SK-MEL-5 (cell line): ENCODE measurements around the gene GTF3C1. TPM values are rescaled to one million over a fixed set of nuclear protein-coding genes. Genes with fewer than 3 reads are reported as not detected.
A peak's percentile ranks its signal among the peaks of the same experiment; 100 is the strongest.
"Not testable (repeated sequence)": the region's sequence is repeated elsewhere in the genome, so short reads cannot be mapped to it uniquely, and the experiment has no call there.

ENCODE experiments used
- DNase-seq: peaks from one replicate; pipeline ENCODE4 v3.0.0-alpha.2; 2016; ENCODE audit warnings: low read depth, low spot score
- in situ Hi-C: cut with HindIII; loops from 2 replicates; pipeline ENCODE4 v1.10.0; 2016; ENCODE audit warnings: low sequenced_read_pairs, high pct_unique_total_duplicates, low pct_unique_long_range_greater_than_20kb
- total RNA-seq: library from RNA; depleted of rRNA; stranded (reverse); fragments of >200 nt; shearing (Covaris generic); gene quantifications from 2 replicates; pipeline ENCODE4 v1.2.3, GENCODE V29; 2014

GTF3C1 gene
- total RNA-seq, 1 experiment from 2014 or later: 33.9 TPM

DNA sequence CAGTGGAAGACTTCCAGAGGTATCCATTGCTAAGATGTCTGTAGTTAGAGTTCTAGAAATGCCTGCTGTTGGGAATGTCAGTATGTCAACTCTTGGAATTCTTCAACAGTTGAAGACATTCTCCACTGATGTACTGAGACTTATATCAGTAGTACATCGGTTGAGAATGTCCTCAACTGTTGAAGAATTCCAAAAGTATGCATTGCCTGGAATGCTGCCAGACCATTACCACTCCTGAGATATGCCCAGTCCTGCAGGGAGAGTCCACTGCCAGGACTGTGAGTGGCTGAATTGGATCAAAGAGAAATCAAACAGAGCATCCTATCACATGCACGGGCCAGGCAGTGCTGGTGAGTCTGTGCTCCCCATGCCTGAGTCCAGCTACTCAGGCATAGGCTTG is 105.7 kb downstream of the GTF3C1 start:
- in situ Hi-C loops: no loop called here
- DNase-seq: no peak

DNA sequence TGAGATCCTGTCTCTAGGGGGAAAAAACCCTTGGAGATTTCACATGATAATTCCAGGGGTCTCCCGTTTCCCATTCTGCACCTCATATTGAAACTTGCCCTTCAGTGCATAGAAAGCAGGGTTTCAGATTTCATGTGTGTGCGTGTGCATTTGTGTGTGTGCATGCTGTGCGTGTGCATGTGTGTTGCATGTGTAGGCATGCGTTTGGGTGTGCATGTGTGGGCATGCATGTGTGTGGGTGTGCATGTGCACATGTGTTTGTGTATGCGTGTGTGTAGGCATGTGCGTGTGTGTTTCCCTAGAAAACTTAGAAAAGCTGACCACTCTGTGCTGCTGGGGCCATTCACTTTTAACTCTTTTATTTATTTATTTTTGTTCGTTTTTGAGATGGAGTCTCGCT is 107.7 kb downstream of the GTF3C1 start:
- in situ Hi-C loops: no loop called here

DNA sequence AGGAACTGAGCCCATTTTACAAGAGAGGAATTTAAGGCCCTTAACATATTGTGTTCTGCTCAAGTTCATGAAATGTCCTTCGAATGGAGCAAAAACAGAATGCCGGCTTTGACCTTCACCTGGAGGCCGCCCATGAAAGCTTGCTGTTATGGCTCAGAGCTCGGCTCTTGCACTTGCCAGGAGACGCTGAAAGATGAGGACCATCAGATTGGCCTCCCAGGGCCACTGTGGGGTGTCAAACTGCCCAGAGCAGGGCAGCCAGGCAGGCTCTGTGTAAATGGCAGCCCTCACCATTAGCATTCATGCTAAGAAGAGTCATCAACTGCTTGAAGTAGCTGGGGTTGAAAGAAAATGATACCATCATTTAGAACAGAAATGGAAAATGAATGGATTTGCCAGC is 108.4 kb downstream of the GTF3C1 start:
- in situ Hi-C loops: no loop called here
- no peak for DNase-seq

More for the DNA sequence above, 107.7 kb downstream of the GTF3C1 start:
- no peak for DNase-seq

DNA sequence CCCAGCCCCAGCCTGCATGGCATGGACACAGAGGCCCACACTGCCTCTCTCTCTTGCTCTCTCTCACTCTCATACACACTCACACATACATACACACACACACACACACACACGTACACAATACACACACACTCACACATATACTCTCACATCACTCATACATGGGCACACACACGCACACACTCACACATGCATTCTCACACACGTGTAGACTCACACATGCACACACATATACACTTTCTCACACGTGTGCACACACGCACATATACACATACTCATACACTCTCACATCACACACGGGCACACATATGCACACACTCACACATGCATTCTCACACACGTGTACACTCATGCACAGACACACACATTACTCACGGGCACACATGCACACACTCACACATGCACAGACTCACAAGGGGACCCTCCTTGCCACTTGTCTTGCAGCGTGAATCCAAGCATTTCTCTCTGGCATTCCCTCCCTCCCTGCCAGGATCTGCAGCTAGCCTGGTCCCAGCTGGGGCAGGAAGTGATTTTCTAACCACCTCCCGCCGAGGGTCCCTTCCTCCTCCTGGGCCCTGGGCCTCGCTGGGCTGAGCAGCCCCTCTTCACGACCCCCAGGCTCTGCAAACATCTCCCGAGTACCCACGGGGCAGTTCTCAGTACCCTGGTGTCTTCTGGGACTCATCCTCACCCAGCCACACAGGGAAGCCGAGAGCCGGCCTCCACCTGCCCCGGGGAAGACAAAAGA is 110.3 kb downstream of the GTF3C1 start:
- DNase-seq: no peak
- in situ Hi-C loops: no loop called here

GRCh38 chr16:27437946-27438345 is 111.8 kb downstream of the GTF3C1 start:
- in situ Hi-C loops: no loop called here
- no peak for DNase-seq

DNA sequence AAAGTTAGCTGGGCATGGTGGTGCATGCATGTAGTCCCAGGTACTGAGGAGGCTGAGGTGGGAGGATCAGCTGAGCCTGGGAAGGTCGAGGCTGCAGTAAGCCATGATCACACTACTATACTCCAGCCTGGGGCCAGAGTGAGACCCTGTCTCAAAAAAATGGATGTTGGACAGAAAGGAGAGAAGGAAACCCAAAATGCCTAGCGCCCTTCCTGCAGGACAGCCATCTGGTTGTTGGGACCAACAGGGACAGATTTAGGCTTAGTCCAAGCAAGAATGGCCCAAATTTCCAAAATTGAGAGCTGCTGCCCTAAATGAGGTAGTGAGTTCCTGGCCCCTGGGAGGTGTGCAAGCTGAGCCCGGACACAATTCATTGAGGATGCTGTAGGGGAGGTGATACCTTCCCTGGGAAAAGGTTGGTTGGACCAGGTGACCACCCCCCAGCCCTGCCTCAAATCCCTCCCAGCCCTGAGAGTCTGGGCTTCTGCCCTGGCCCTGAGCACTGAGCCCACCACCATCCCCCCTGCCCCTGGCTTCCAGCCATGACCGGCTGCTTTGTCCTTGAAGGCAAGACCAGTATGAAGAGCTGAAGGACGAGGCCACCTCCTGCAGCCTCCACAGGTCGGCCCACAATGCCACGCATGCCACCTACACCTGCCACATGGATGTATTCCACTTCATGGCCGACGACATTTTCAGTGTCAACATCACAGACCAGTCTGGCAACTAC is 112.6 kb downstream of the GTF3C1 start:
- in situ Hi-C loops: no loop called here
- no peak for DNase-seq

DNA sequence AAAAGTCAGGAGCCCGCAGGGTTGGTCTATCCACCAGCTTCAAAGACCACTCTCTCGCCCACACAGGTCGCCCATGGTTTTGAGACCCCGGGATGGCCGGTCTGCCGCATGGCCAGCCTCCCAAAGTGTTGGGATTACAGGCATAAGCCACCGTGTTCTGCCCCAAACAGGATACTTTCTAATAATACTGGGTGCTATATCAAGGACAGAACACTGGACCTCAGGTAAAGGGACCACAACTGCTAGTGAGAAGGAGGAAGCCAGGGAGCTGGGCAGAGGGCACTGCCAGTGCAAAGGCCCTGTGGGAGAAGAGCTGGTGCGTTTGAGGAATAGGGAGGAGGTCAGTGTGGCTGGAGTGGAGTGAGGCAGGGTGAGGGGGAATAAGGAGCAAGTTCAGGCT is 113.6 kb downstream of the GTF3C1 start:
- no peak for DNase-seq
- in situ Hi-C loops: no loop called here

DNA sequence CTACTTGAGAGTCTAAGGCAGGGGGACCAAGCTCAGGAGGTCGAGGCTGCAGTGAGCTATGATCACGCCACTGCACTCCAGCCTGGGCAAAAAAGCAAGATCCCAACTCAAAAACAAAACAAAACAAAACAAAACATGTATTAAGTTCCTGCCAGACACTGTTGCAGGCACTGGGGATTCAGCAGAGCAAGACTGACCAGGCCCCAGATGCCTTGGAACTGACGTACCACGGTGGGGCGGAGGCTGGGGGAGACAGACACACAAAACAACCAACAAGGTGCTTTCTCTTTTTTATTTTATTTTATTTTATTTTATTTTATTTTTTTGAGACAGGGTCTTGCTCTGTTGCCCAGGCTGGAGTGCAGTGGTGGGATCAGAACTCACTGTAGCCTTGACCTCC is 114.6 kb downstream of the GTF3C1 start:
- in situ Hi-C loops, DNase-seq: not testable (repeated sequence)

DNA sequence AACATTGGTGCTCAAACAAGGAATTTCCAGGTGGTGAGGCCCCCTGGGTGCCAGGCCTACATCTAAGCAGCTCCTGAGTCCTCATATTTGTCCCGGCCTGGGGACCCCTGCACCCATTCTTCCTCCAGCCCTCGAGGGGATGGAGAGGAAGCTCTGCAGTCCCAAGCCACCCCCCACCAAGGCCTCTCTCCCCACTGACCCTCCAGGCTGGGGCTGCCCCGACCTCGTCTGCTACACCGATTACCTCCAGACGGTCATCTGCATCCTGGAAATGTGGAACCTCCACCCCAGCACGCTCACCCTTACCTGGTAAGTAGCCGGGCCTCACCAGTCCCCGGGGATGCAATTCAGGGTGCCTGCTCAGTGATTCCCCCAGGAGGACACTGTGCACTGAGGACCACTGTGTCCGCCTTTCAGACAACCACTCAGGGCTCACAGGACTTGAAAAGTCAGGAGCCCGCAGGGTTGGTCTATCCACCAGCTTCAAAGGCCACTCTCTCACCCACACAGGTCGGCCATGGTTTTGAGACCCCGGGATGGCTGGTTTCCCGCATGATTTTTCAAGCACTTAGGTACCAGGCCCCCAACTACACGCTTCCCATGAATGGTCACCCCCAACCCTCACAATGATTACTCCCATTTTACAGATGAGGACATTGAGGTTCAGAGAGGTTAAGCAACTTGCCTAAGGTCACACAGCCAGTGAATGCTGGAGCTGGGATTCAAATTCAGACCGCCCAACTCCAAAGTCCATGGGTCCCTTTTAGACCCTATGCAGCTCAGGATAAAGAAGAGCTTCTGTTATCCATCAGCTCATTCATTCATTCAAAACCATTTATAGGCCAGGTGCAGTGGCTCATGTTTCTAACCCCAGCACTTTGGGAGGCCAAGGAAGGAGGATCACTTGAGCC is 115.3 kb downstream of the GTF3C1 start:
- no peak for DNase-seq
- in situ Hi-C loops: no loop called here

- in situ Hi-C loops: no loop called here
- DNase-seq: no peak
These were observed 116.1 kb downstream of the GTF3C1 start for GRCh38 chr16:27433636-27434035.

GRCh38 chr16:27433191-27433590 is 116.5 kb downstream of the GTF3C1 start:
- DNase-seq, in situ Hi-C loops: not testable (repeated sequence)

DNA sequence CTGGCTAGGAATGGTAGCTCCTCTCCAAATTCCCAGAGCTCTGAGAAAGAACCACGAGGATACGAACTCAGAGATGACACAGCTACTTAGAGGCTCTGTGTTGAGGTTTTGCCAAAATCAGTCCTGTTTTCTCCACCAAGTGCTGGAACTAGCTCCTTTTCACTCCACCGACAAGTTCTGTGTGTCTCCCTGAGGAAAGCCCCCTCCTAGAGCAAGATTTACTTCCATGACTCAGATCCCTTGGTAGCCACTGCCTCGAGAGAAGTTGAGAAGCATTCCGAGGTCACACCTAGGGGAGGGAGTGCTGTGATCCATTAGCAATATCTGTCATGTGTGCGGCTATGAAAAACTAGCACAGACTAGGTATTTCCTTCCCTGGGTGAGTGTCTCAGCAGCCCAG is 117.2 kb downstream of the GTF3C1 start:
- in situ Hi-C loops: no loop called here
- no peak for DNase-seq

GRCh38 chr16:27431773-27432532 is 117.8 kb downstream of the GTF3C1 start:
- in situ Hi-C loops: no loop called here
- peak; percentile 61 for DNase-seq

- in situ Hi-C loops: no loop called here
- DNase-seq: no peak
These were observed 118.7 kb downstream of the GTF3C1 start for GRCh38 chr16:27430923-27431484.

DNA sequence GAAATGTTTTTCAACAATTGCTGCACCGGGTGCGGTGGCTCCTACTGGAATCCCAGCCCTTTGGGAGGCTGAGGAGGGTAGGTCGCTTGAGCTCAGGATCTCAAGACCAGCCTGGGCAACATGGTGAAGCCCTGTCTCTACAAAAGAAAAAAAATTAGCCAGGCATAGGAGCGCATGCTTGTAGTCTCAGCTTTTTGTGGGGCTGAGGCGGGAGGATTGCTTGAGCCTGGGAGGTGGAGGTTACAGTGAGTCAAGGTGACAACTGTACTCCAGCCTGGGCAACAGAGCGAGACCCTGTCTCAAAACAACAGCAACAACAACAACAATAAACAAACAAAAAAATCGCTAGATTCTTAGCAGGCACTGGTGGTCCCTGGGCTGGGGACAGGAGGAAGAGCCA is 119.2 kb downstream of the GTF3C1 start:
- no peak for DNase-seq
- in situ Hi-C loops: no loop called here

DNA sequence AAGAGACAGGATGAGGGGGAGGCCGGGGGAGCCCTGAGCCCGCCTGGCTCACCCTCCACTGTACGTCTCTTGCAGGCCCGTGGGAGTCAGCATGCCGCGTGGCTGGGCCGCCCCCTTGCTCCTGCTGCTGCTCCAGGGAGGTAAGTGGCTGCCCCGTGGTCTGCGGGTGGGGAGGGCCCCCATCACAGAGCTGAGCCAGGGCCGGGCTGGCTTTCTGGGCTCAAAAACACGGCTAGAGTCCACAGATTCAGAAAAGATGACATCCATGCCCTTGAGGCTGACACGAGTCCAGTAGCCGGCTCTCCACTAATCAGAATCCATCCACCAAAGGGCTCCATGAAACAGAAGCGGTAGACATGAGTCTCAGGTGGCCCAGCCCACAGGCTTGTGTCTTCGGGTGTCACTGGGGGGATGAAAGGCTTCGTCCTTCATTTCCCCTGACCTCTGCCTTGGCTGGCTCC is 119.7 kb downstream of the GTF3C1 start:
- DNase-seq: no peak
- in situ Hi-C loops: no loop called here

- DNase-seq: no peak
- in situ Hi-C loops: no loop called here
These were observed 120.3 kb downstream of the GTF3C1 start for GRCh38 chr16:27429330-27429871.
